Stomach (tissue), 4 donors: ENCODE measurements around the gene PSMD14.

Experiments
- CTCF ChIP-seq, 7 experiments: fragments of 450-650 bp in 4 of 7; fragments of 200-600 bp in 3 of 7; sonication (generic) in 3 of 7; IDR thresholded peaks; one replicate each; pipeline ENCODE4 v1.5.1; 2016 to 2019; ENCODE audit warnings: antibody characterized with exemption in 7 of 7, control low read depth in 2 of 7, mild to moderate bottlenecking in 1 of 7
- POLR2AphosphoS5 ChIP-seq, 3 donors: sonication (generic); formaldehyde crosslinking; IDR thresholded peaks; one replicate each; pipeline ENCODE4 v1.6.1; 2016; ENCODE audit warnings: antibody characterized with exemption in 3 of 3

- no peak for TF ChIP-seq POLR2AphosphoS5 (IDR thresholded peaks at IDR 0.05)
- TF ChIP-seq CTCF (IDR thresholded peaks at IDR 0.05) = peak in 5 of 7 experiments; percentile 14 to 69 (median 53)
Measured at GRCh38 chr2:161273038-161273760, 35.0 kb upstream of the PSMD14 start.
